ENCODE results near the gene PLPP4. TPM values are rescaled to one million over a fixed set of nuclear protein-coding genes. Genes with fewer than 3 reads are reported as not detected.

Gene PLPP4
- total RNA-seq, 4 donors from 2014 or later, result 0.60 TPM; not detected in 3

DNA sequence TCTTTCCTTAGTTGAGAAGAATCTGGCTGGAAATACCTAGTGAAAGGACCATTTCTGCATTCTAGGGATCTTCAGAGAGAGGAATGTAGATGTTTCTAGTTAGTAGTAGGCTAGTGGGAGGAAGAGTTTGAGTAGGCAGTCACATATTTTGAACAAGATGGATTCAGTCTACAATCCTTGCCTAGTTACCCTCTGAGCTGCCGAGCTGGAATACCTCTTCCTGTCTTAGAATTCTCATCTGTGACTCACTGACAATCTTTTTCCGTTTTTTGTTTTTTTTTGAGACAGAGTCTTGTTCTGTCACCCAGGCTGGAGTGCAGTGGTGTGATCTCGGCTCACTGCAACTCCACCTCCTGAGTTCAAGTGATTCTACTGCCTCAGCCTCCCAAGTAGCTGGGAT is 30.7 kb upstream of the PLPP4 start:
- TF ChIP-seq, protein P1, sequence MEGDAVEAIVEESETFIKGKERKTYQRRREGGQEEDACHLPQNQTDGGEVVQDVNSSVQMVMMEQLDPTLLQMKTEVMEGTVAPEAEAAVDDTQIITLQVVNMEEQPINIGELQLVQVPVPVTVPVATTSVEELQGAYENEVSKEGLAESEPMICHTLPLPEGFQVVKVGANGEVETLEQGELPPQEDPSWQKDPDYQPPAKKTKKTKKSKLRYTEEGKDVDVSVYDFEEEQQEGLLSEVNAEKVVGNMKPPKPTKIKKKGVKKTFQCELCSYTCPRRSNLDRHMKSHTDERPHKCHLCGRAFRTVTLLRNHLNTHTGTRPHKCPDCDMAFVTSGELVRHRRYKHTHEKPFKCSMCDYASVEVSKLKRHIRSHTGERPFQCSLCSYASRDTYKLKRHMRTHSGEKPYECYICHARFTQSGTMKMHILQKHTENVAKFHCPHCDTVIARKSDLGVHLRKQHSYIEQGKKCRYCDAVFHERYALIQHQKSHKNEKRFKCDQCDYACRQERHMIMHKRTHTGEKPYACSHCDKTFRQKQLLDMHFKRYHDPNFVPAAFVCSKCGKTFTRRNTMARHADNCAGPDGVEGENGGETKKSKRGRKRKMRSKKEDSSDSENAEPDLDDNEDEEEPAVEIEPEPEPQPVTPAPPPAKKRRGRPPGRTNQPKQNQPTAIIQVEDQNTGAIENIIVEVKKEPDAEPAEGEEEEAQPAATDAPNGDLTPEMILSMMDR (IDR thresholded peaks at IDR 0.05), result no peak
- TF ChIP-seq POLR2A (IDR thresholded peaks at IDR 0.05) (no peak), POLR2AphosphoS5 (IDR thresholded peaks at IDR 0.05) (no peak), EP300 (IDR thresholded peaks at IDR 0.05) (no peak)
- peaks cover 4% of the 10 kb centered on the region for H3K4me1 ChIP-seq
- no peak overlapping the region for H3K27ac ChIP-seq
- H3K9me3 ChIP-seq, result no peaks in the 10 kb centered on the region
- peaks cover 7% of the 10 kb centered on the region for H3K27me3 ChIP-seq
- H3K36me3 ChIP-seq, result no peaks in the 10 kb centered on the region
- WGBS, result 75% methylated on average over 3 of the region's 3 CpGs
- no peak for DNase-seq (ENCODE audit: low spot score in 2 of 2)
- no peak overlapping the region for H3K4me3 ChIP-seq

DNA sequence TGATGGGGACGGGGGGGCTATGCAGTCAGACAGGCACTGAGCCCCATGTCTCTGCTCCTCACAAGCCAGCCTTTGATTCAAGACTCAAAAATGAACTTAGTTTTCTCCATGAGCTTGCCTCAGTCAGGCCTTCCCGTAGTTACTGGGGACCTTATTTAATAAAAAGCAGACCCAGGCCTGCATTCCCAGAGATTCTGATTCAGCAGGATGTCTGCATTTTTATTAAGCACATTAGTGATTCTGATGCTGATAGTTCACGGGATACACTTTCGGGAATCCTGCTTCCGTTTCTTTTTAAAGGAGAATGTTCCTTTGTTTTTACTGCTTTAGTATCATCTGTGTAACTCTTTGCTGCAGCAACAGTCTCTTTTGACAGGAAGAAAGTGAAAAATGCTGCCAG is 28.3 kb upstream of the PLPP4 start:
- no peak overlapping the region for H3K4me3 ChIP-seq
- H3K27me3 ChIP-seq, result peaks cover 21% of the 10 kb centered on the region
- no peak overlapping the region for H3K27ac ChIP-seq
- no peak for DNase-seq (ENCODE audit: low spot score in 2 of 2)
- WGBS, result 66% methylated on average over 5 of the region's 5 CpGs
- TF ChIP-seq EP300 (IDR thresholded peaks at IDR 0.05) (no peak), POLR2AphosphoS5 (IDR thresholded peaks at IDR 0.05) (no peak), POLR2A (IDR thresholded peaks at IDR 0.05) (no peak)
- TF ChIP-seq, protein P1 (IDR thresholded peaks at IDR 0.05), result no peak
- H3K9me3 ChIP-seq, result no peaks in the 10 kb centered on the region
- H3K4me1 ChIP-seq, result peaks cover 6% of the 10 kb centered on the region
- H3K36me3 ChIP-seq, result no peaks in the 10 kb centered on the region

DNA sequence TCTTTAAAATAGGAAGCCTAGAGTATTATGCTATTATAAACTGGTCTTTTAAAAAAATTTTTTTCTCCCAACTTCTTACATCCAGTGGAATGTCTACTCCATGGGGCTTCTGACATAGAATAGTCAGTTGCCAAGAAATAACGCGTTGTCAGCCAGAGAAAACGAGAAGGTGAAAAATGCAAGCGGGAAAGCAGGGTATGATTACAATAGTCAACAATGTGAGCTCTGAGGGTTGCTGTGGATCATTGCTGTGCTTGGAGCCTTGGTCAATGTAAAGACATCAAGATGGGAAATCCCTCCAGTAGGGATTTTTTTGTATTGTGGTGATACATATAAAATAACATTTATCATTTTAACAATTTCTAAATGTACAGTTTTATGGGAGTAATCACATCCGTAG is 27.6 kb upstream of the PLPP4 start:
- 80% methylated on average over 5 of the region's 5 CpGs for WGBS
- peaks cover 23% of the 10 kb centered on the region for H3K27me3 ChIP-seq

DNA sequence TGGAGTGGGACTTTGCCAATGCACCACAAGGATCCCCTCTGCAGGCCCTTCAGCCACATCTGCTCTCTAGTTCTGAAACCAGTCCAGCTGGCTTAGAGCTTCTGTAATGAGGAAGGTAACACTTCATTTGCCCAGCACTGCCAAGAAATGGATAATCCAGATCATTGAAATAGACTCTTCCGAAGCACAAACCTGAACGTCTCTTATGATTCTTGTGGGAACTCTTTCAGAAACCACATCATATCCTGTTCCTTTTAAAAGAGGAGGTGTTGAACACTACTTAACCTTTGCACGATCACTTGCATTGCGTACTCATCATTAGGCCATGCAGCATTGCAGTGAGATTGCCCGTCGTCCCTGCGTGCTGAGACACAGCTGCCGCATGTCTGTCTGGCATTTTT is 25.8 kb upstream of the PLPP4 start:
- no peak for TF ChIP-seq POLR2AphosphoS5 (IDR thresholded peaks at IDR 0.05)
- TF ChIP-seq EP300 (IDR thresholded peaks at IDR 0.05), result no peak
- no peak for TF ChIP-seq POLR2A (IDR thresholded peaks at IDR 0.05)
- TF ChIP-seq, protein P1 (IDR thresholded peaks at IDR 0.05), result no peak

More for the DNA sequence above, 27.6 kb upstream of the PLPP4 start:
- Histone ChIP-seq H3K36me3 (no peaks in the 10 kb centered on the region), H3K4me3 (no peak overlapping the region), H3K27ac (no peak overlapping the region), H3K4me1 (peaks cover 6% of the 10 kb centered on the region), H3K9me3 (no peaks in the 10 kb centered on the region)
- no peak for DNase-seq (ENCODE audit: low spot score in 2 of 2)
- TF ChIP-seq EP300 (IDR thresholded peaks at IDR 0.05) (no peak), POLR2A (IDR thresholded peaks at IDR 0.05) (no peak), POLR2AphosphoS5 (IDR thresholded peaks at IDR 0.05) (no peak)
- TF ChIP-seq, protein P1 (IDR thresholded peaks at IDR 0.05), result no peak

DNA sequence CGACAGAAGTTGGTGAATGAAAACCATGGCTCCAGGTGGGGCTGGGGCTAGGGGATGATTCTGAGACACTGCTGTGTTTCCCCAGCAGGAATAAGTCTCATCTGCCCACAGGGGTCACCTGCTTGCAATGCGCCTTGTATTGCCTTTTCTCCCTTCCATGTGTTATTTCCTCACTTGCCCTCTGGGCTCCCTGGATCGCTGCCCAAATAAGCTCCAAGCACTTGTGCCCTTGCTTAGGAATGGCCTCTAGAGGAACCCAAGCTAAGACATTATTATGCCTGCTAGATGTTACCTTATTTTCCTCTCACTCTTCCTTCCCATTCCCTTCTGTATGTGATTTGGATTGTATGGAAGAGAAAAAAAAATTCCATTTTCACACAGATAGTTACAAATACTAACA is 24.8 kb upstream of the PLPP4 start:
- TF ChIP-seq POLR2AphosphoS5 (IDR thresholded peaks at IDR 0.05) (no peak), POLR2A (IDR thresholded peaks at IDR 0.05) (no peak), EP300 (IDR thresholded peaks at IDR 0.05) (no peak)
- TF ChIP-seq, protein P1 (IDR thresholded peaks at IDR 0.05), result no peak
- WGBS, result 54% methylated on average over 3 of the region's 3 CpGs
- Histone ChIP-seq H3K4me1 (peaks cover 6% of the 10 kb centered on the region), H3K9me3 (no peaks in the 10 kb centered on the region), H3K36me3 (no peaks in the 10 kb centered on the region), H3K4me3 (no peak overlapping the region), H3K27me3 (peaks cover 23% of the 10 kb centered on the region), H3K27ac (no peak overlapping the region)
- no peak for DNase-seq (ENCODE audit: low spot score in 2 of 2)

More for the DNA sequence above, 25.8 kb upstream of the PLPP4 start:
- Histone ChIP-seq H3K4me1 (peaks cover 6% of the 10 kb centered on the region), H3K9me3 (no peaks in the 10 kb centered on the region), H3K27me3 (peaks cover 23% of the 10 kb centered on the region), H3K27ac (no peak overlapping the region), H3K4me3 (no peak overlapping the region), H3K36me3 (no peaks in the 10 kb centered on the region)
- no peak for DNase-seq (ENCODE audit: low spot score in 2 of 2)
- WGBS, result 34% methylated on average over 8 of the region's 8 CpGs

All from suprapubic skin (tissue), 4 donors.